Esophagus squamous epithelium (tissue), 4 donors: ENCODE data around the gene ETFDH.

Experiments used
- POLR2A ChIP-seq, 4 donors: fragments of 450-650 bp; IDR thresholded peaks; one replicate each; pipeline ENCODE4 v1.6.1; 2017; ENCODE audit warnings: antibody characterized with exemption in 4 of 4, mild to moderate bottlenecking in 4 of 4, moderate library complexity in 3 of 4
- TF ChIP-seq, protein P1 (sequence below), 6 experiments: fragments of 450-650 bp in 4 of 6; fragments of 200-600 bp in 2 of 6; sonication (generic) in 2 of 6; IDR thresholded peaks; one replicate each; pipeline ENCODE4 v1.5.1; 2016 to 2019; ENCODE audit warnings: antibody characterized with exemption in 6 of 6, mild to moderate bottlenecking in 4 of 6, moderate library complexity in 4 of 6

DNA sequence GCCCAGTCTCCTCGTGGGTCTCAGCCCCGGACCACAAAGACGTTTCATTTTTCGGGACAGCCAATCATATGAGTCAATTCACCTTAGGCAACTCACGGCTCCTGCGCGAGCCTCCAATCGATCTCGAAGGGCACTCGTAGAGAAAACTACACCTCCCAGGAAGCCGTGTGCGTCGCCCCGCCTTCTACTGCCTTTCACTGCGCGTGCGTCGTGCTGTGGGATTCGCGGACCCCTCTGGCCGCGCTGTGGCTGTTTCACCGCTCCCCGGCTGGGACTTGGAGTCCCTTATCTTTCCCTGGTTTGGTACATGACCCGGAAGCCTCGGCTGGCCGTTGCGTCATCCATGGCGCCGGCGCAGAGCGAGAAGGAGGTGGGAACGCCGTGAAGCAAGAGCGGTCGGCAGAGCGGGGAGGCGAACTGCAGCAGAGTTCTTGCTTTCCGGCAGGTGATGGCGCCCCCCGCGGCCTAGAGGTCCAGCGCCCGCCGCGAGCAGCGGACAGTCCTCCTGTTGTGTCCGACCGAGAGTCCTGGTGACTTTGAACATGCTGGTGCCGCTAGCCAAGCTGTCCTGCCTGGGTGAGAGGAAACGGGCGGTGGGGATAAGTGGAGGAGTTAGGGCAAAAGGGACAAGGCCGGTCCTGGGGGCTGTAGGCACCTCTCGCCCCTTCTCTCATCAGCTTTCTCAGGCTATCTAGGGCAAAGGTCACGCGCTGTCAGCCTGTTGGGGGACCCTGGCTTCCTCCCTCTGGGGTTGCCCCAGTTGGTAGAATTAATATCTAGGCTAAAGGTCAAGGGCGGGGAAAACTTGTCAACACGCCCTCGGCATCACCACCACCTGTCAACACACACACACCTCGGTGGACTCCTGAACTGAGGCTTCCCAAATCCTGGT, at the start of gene ETFDH:
- TF ChIP-seq POLR2A (IDR thresholded peaks at IDR 0.05) = peak in 3 of 4 donors; percentile 58 to 88 (median 82)
- TF ChIP-seq, protein P1, sequence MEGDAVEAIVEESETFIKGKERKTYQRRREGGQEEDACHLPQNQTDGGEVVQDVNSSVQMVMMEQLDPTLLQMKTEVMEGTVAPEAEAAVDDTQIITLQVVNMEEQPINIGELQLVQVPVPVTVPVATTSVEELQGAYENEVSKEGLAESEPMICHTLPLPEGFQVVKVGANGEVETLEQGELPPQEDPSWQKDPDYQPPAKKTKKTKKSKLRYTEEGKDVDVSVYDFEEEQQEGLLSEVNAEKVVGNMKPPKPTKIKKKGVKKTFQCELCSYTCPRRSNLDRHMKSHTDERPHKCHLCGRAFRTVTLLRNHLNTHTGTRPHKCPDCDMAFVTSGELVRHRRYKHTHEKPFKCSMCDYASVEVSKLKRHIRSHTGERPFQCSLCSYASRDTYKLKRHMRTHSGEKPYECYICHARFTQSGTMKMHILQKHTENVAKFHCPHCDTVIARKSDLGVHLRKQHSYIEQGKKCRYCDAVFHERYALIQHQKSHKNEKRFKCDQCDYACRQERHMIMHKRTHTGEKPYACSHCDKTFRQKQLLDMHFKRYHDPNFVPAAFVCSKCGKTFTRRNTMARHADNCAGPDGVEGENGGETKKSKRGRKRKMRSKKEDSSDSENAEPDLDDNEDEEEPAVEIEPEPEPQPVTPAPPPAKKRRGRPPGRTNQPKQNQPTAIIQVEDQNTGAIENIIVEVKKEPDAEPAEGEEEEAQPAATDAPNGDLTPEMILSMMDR (IDR thresholded peaks at IDR 0.05) = peak; percentile 56 to 65 (median 60)
